Upper lobe of left lung (tissue), 4 donors: ENCODE results near the gene BABAM2.
A peak's percentile ranks its signal among the peaks of the same experiment; 100 is the strongest.

Source experiments
- POLR2A ChIP-seq, 4 donors: fragments of 450-650 bp; IDR thresholded peaks; one replicate each; pipeline ENCODE4 v1.5.1; 2016 to 2017; ENCODE audit warnings: antibody characterized with exemption in 4 of 4, mild to moderate bottlenecking in 2 of 4
- POLR2AphosphoS5 ChIP-seq, 2 donors: sonication (generic); formaldehyde crosslinking; IDR thresholded peaks; one replicate each; pipeline ENCODE4 v1.5.1; 2017; ENCODE audit warnings: antibody characterized with exemption in 2 of 2
- TF ChIP-seq, protein P1 (sequence below), 6 experiments: fragments of 450-650 bp in 4 of 6; fragments of 200-600 bp in 2 of 6; sonication (generic) in 2 of 6; IDR thresholded peaks; one replicate each; pipeline ENCODE4 v1.5.1; 2016 to 2019; ENCODE audit warnings: antibody characterized with exemption in 6 of 6

DNA sequence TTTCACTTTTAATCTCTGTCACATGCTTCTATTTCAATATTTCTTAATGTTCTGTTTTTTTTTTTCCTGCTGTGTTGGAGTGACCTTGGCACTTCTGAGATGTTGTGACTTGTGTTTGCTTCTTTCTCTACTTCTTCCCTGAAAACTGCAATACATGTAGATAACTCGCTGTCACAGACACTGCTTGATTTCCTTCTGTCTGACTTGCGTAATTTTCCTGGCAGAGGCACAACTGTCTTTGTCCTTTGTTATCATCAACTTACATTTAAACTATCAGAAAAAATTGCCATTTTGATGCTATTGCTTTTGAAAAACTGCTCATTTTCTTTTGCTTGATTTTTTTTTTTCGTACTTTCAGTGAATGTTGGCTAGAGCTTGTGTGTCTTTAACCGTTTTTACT is 69.0 kb downstream of the BABAM2 start:
- TF ChIP-seq, protein P1, sequence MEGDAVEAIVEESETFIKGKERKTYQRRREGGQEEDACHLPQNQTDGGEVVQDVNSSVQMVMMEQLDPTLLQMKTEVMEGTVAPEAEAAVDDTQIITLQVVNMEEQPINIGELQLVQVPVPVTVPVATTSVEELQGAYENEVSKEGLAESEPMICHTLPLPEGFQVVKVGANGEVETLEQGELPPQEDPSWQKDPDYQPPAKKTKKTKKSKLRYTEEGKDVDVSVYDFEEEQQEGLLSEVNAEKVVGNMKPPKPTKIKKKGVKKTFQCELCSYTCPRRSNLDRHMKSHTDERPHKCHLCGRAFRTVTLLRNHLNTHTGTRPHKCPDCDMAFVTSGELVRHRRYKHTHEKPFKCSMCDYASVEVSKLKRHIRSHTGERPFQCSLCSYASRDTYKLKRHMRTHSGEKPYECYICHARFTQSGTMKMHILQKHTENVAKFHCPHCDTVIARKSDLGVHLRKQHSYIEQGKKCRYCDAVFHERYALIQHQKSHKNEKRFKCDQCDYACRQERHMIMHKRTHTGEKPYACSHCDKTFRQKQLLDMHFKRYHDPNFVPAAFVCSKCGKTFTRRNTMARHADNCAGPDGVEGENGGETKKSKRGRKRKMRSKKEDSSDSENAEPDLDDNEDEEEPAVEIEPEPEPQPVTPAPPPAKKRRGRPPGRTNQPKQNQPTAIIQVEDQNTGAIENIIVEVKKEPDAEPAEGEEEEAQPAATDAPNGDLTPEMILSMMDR (IDR thresholded peaks at IDR 0.05): no peak
- no peak for TF ChIP-seq POLR2A (IDR thresholded peaks at IDR 0.05)
- TF ChIP-seq POLR2AphosphoS5 (IDR thresholded peaks at IDR 0.05): peak in 1 of 2 donors; percentile 85
